ENCODE data around the gene L2HGDH.

Gene L2HGDH

DNA sequence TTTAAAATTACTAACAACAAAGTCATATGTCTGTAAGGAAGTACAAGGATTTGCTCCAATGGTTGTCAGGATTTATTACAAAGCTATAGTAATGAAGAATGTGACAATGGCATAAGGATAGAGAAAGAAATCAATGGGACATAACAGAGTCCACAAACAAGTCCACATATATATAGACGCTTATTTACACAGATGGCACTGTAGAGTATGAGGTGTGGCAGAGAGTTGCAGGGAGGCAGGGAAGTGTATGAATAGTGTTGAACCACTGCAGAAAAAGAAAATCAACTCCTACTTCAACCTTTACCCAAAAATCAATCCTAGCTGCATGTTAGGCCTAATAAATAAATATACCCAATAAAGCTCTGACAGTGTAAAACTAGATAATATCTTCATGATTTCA is 102.0 kb downstream of the L2HGDH start:
- no peak overlapping the region for H3K4me3 ChIP-seq (ENCODE audit: low read length)
- no peak overlapping the region for H2AFZ ChIP-seq (ENCODE audit: low read length)
- no peaks in the 10 kb centered on the region for H3K79me2 ChIP-seq (ENCODE audit: low read length)
- no peaks in the 10 kb centered on the region for H3K27me3 ChIP-seq (replicated peaks; ENCODE audit: insufficient read depth, low read length)
- no peaks in the 10 kb centered on the region for H3K36me3 ChIP-seq (replicated peaks; ENCODE audit: insufficient read depth, low read length)
- H3K9me3 ChIP-seq (replicated peaks; ENCODE audit: insufficient read depth, low read length) = no peaks in the 10 kb centered on the region
- no peaks in the 10 kb centered on the region for H3K9me2 ChIP-seq (replicated peaks; ENCODE audit: insufficient read depth, low read length)
- H3K4me1 ChIP-seq (ENCODE audit: low read length) = no peaks in the 10 kb centered on the region
- H3F3A ChIP-seq (ENCODE audit: insufficient read depth, low read length) = no peaks in the 10 kb centered on the region
- no peak overlapping the region for H3K27ac ChIP-seq (ENCODE audit: low read length)
- TF ChIP-seq EZH2 (optimal IDR thresholded peaks at IDR 0.05; ENCODE audit: low read depth, low read length) (no peak), EZH2phosphoT487 (IDR thresholded peaks at IDR 0.05; ENCODE audit: low read length) (no peak)
- TF ChIP-seq, protein P1, sequence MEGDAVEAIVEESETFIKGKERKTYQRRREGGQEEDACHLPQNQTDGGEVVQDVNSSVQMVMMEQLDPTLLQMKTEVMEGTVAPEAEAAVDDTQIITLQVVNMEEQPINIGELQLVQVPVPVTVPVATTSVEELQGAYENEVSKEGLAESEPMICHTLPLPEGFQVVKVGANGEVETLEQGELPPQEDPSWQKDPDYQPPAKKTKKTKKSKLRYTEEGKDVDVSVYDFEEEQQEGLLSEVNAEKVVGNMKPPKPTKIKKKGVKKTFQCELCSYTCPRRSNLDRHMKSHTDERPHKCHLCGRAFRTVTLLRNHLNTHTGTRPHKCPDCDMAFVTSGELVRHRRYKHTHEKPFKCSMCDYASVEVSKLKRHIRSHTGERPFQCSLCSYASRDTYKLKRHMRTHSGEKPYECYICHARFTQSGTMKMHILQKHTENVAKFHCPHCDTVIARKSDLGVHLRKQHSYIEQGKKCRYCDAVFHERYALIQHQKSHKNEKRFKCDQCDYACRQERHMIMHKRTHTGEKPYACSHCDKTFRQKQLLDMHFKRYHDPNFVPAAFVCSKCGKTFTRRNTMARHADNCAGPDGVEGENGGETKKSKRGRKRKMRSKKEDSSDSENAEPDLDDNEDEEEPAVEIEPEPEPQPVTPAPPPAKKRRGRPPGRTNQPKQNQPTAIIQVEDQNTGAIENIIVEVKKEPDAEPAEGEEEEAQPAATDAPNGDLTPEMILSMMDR (IDR thresholded peaks at IDR 0.05; ENCODE audit: low read length) = no peak
- no peaks in the 10 kb centered on the region for H4K20me1 ChIP-seq (ENCODE audit: insufficient read depth, low read length)
- no peak overlapping the region for H3K9ac ChIP-seq (ENCODE audit: low read length)
- H3K4me2 ChIP-seq (ENCODE audit: low read depth, low read length) = no peak overlapping the region
- no peak for DNase-seq

DNA sequence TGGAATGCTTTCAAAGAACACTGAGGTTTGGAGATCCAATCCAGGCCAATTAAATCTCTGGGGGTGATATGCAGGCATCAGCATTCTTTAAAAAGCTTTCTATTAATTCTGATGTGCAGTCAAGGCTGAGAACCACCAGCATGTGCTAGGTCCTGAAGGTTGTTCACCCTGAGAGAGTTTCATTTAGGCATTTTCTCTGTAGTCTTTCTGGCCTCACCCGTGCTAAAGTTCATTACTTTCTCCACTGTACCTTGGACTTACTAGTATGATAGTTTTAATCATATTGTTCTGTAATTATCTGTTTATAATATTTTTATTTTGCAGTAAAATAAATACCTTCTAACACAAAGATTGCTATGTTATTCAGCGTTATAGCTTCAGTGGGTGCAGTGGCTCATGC is 113.5 kb downstream of the L2HGDH start:
- H3K36me3 ChIP-seq (replicated peaks; ENCODE audit: insufficient read depth, low read length) = no peaks in the 10 kb centered on the region
- no peak overlapping the region for H2AFZ ChIP-seq (ENCODE audit: low read length)
- no peak overlapping the region for H3K4me3 ChIP-seq (ENCODE audit: low read length)
- no peak overlapping the region for H3K4me2 ChIP-seq (ENCODE audit: low read depth, low read length)
- H3K79me2 ChIP-seq (ENCODE audit: low read length) = no peaks in the 10 kb centered on the region
- no peak for TF ChIP-seq EZH2phosphoT487 (IDR thresholded peaks at IDR 0.05; ENCODE audit: low read length)
- TF ChIP-seq, protein P1 (IDR thresholded peaks at IDR 0.05; ENCODE audit: low read length) = no peak
- TF ChIP-seq EZH2 (optimal IDR thresholded peaks at IDR 0.05; ENCODE audit: low read depth, low read length) = no peak
- H3K9me2 ChIP-seq (replicated peaks; ENCODE audit: insufficient read depth, low read length) = no peaks in the 10 kb centered on the region
- no peak overlapping the region for H3K9ac ChIP-seq (ENCODE audit: low read length)
- H3K4me1 ChIP-seq (ENCODE audit: low read length) = peaks cover 4% of the 10 kb centered on the region; the same call in 1 of the 2 replicates
- no peaks in the 10 kb centered on the region for H3F3A ChIP-seq (ENCODE audit: insufficient read depth, low read length)
- H3K27me3 ChIP-seq (replicated peaks; ENCODE audit: insufficient read depth, low read length) = no peaks in the 10 kb centered on the region
- no peak overlapping the region for H3K27ac ChIP-seq (ENCODE audit: low read length)
- DNase-seq = no peak
- no peaks in the 10 kb centered on the region for H4K20me1 ChIP-seq (ENCODE audit: insufficient read depth, low read length)
- no peaks in the 10 kb centered on the region for H3K9me3 ChIP-seq (replicated peaks; ENCODE audit: insufficient read depth, low read length)

DNA sequence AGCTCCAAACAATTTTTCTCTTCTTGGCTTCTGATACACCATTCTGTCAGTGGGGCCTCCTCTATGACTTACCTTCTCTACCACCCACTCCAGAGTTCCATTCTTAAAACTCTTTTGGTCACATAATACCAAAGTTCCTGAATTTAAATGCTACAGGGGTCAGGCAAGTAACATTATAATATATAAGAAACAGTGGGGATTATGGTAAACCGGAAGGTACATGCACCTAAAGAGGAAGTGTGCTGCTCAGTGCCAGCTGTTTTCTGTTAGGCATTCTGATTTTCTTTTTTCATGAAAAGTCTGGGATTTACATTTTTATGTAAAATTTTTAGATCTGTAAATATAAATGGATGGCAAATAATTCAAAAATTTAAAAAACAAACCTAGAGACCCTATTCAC is 120.5 kb downstream of the L2HGDH start:
- no peaks in the 10 kb centered on the region for H3K9me3 ChIP-seq (replicated peaks; ENCODE audit: insufficient read depth, low read length)
- TF ChIP-seq, protein P1 (IDR thresholded peaks at IDR 0.05; ENCODE audit: low read length) = no peak
- TF ChIP-seq EZH2 (optimal IDR thresholded peaks at IDR 0.05; ENCODE audit: low read depth, low read length) = no peak
- no peak for TF ChIP-seq EZH2phosphoT487 (IDR thresholded peaks at IDR 0.05; ENCODE audit: low read length)
- H3K4me1 ChIP-seq (ENCODE audit: low read length) = no peaks in the 10 kb centered on the region
- H3K79me2 ChIP-seq (ENCODE audit: low read length) = no peaks in the 10 kb centered on the region
- no peaks in the 10 kb centered on the region for H4K20me1 ChIP-seq (ENCODE audit: insufficient read depth, low read length)
- no peak overlapping the region for H3K27ac ChIP-seq (ENCODE audit: low read length)
- H3K4me2 ChIP-seq (ENCODE audit: low read depth, low read length) = no peak overlapping the region
- H3K9ac ChIP-seq (ENCODE audit: low read length) = no peak overlapping the region
- no peak for DNase-seq
- H3K4me3 ChIP-seq (ENCODE audit: low read length) = no peak overlapping the region
- no peaks in the 10 kb centered on the region for H3K27me3 ChIP-seq (replicated peaks; ENCODE audit: insufficient read depth, low read length)
- no peaks in the 10 kb centered on the region for H3F3A ChIP-seq (ENCODE audit: insufficient read depth, low read length)
- H2AFZ ChIP-seq (ENCODE audit: low read length) = no peak overlapping the region
- no peaks in the 10 kb centered on the region for H3K36me3 ChIP-seq (replicated peaks; ENCODE audit: insufficient read depth, low read length)
- H3K9me2 ChIP-seq (replicated peaks; ENCODE audit: insufficient read depth, low read length) = no peaks in the 10 kb centered on the region

Measured in MM.1S (cell line).